K562 (cell line): Measurements from ENCODE around the gene SGK1. TPM values are rescaled to one million over a fixed set of nuclear protein-coding genes. Genes with fewer than 3 reads are reported as not detected.
A peak's percentile ranks its signal among the peaks of the same experiment; 100 is the strongest.

Experiments used
- ARID1B ChIP-seq: fragments of 450-650 bp; IDR thresholded peaks from 2 replicates; pipeline ENCODE4 v1.6.1; 2016; ENCODE audit warnings: antibody characterized with exemption, mild to moderate bottlenecking, inconsistent platforms
- CXXC5 ChIP-seq: fragments of 250-450 bp; sonication (Bioruptor Pico); IDR thresholded peaks from 2 replicates; pipeline ENCODE4 v1.8.0; 2022; ENCODE audit warnings: inconsistent platforms, mild to moderate bottlenecking, moderate library complexity
- ESRRA ChIP-seq: fragments of 450-650 bp; IDR thresholded peaks from 2 replicates; pipeline ENCODE4 v1.6.1; 2014; ENCODE audit warnings: low read depth, mild to moderate bottlenecking, moderate library complexity, borderline replicate concordance
- FOXA1 ChIP-seq: fragments of 450-650 bp; IDR thresholded peaks from 2 replicates; pipeline ENCODE4 v1.6.1; 2016; ENCODE audit warnings: mild to moderate bottlenecking, borderline replicate concordance
- MYC ChIP-seq, 2 experiments: fragments of 250-450 bp in 1 of 2; sonication (Bioruptor Pico) in 1 of 2; IDR thresholded peaks; 2 replicates each; pipeline versions ENCODE4 v1.5.1 to v1.6.1; 2012 to 2021; ENCODE audit warnings: low read depth in 2 of 2, borderline replicate concordance in 1 of 2, improper control_type of control experiment in 1 of 2, low read length in 1 of 2, mild to moderate bottlenecking in 1 of 2, moderate library complexity in 1 of 2
- NFE2 ChIP-seq: IDR thresholded peaks from 2 replicates; pipeline ENCODE4 v1.6.1; 2014; ENCODE audit warnings: antibody characterized with exemption, low read depth
- PPARD ChIP-seq: fragments of 250-450 bp; sonication (Bioruptor Pico); IDR thresholded peaks from 2 replicates; pipeline ENCODE4 v1.8.0; 2022; ENCODE audit warnings: inconsistent platforms, mild to moderate bottlenecking, moderate library complexity
- SRSF1 ChIP-seq: fragments of 200-400 bp; formaldehyde crosslinking; IDR thresholded peaks from 2 replicates; pipeline ENCODE4 v1.6.1; 2017; ENCODE audit warnings: mild to moderate bottlenecking, low read depth, low read length, moderate library complexity
- TEAD4 ChIP-seq, 2 experiments: sonication (generic) in 1 of 2; formaldehyde crosslinking in 1 of 2; IDR thresholded peaks; 2 replicates each; pipeline versions ENCODE4 v1.6.1 to v1.8.0; 2012 to 2022; ENCODE audit warnings: borderline replicate concordance in 1 of 2, inconsistent platforms in 1 of 2, low read length in 1 of 2, mild to moderate bottlenecking in 1 of 2, missing genetic modification reagents in 1 of 2
- ZEB2 ChIP-seq: fragments of 450-650 bp; IDR thresholded peaks from 2 replicates; pipeline ENCODE4 v1.6.1; 2016
- ZNF143 ChIP-seq: sonication (generic); formaldehyde crosslinking; IDR thresholded peaks from 2 replicates; pipeline ENCODE4 v1.9.0; 2022; ENCODE audit warnings: mild to moderate bottlenecking, missing genetic modification reagents
- ZNF77 ChIP-seq: fragments of 250-450 bp; sonication (Bioruptor Pico); IDR thresholded peaks from 2 replicates; pipeline ENCODE4 v1.5.0; 2020
- polyA plus RNA-seq, 8 experiments: library from polyadenylated mRNA; depleted of rRNA in 4 of 8; stranded (reverse) in 5 of 8; unstranded in 3 of 8; fragments of >200 nt; fragmentation: Nextera tagmentation in 2 of 8; fragmentation: Illumina TruSeq in 1 of 8; extraction: Ambion mirVana in 2 of 8; extraction: Trizol in 1 of 8; gene quantifications; 2 replicates each; pipeline versions ENCODE4 v1.2.1 to v1.2.3, GENCODE V29; 2011 to 2014; ENCODE audit warnings: inconsistent platforms in 1 of 8, missing spikeins in 1 of 8
- total RNA-seq, 7 experiments: library from RNA; depleted of rRNA in 6 of 7; stranded (reverse); fragments of >200 nt in 6 of 7; fragmentation: Illumina TruSeq in 2 of 7; extraction: Trizol in 2 of 7; gene quantifications; 2 replicates each; pipeline versions ENCODE4 v1.2.1 to v1.2.3, GENCODE V29; 2011 to 2021; ENCODE audit warnings: low replicate concordance in 1 of 7
- TF ChIP-seq, protein P1 (sequence below): fragments of 250-450 bp; sonication (Bioruptor Pico); IDR thresholded peaks from 2 replicates; pipeline ENCODE4 v1.5.0; 2022; ENCODE audit warnings: mild to moderate bottlenecking
- TF ChIP-seq, protein P2 (sequence below), 2 experiments: fragments of 200-800 bp in 1 of 2; sonication (Bioruptor generic) in 1 of 2; sonication (generic) in 1 of 2; formaldehyde crosslinking in 1 of 2; IDR thresholded peaks in 1 of 2; conservative IDR thresholded peaks in 1 of 2; 2 replicates each; pipeline versions ENCODE4 v1.5.0 to v1.6.1; 2016 to 2020; ENCODE audit warnings: missing compliant biosample characterization in 1 of 2, missing genetic modification characterization in 1 of 2, missing genetic modification reagents in 1 of 2
- TF ChIP-seq, protein P3 (sequence below): fragments of 250-450 bp; sonication (Bioruptor Pico); IDR thresholded peaks from 2 replicates; pipeline ENCODE4 v1.4.0; 2020; ENCODE audit warnings: mild to moderate bottlenecking, moderate library complexity, borderline replicate concordance
- TF ChIP-seq, protein P4 (sequence below): IDR thresholded peaks from 2 replicates; pipeline ENCODE4 v1.6.1; 2014; ENCODE audit warnings: antibody characterized with exemption
- TF ChIP-seq, protein P5 (sequence below): fragments of 450-650 bp; IDR thresholded peaks from 2 replicates; pipeline ENCODE4 v1.6.1; 2016

SGK1 gene
- total and polyA plus RNA-seq, 9 of the 15 experiments (the other 6 are each of a cell fraction or from before 2014, with no cell fraction given) = 3.5 to 7.2 (median 3.9) TPM

DNA sequence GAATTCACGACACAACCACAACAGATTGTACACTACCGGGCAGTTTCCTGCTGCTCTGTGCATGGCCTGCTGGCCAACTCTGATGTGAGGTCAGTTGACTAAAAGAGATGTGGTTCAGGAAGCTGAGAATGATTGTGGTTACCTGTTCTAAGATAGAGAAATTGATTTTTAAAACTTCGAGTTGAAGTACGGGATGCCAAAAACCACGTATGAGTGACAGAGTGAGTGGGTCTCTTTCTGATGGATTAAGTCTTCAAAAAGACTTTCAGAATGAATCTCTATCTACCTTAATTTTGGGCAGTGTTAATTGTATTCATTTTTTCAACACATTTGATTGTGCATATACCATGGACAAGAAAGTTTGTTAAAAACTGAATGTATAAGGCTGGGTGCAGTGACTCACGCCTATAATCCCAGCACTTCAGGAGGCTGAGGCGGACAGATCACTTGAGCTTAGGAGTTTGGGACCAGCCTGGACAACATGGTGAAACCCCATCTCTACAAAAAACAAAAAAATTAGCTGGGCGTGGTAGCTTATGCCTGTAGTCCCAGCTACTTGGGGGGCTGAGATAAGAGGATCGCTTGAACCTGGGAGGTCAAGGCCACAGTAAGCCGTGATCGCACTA lies 121.2 kb downstream of the SGK1 start (continued):
- TF ChIP-seq FOXA1 = no peak
- TF ChIP-seq TEAD4 (IDR thresholded peaks at IDR 0.05; ENCODE audit: low read length) = peak; percentile 82
- TF ChIP-seq TEAD4 (CRISPR knock-in tag; IDR thresholded peaks at IDR 0.05; ENCODE audit: borderline replicate concordance) = no peak
- TF ChIP-seq CXXC5 (CRISPR knock-in tag) = peak; percentile 43; the same call in 1 of the 2 replicates
- TF ChIP-seq, protein P1, sequence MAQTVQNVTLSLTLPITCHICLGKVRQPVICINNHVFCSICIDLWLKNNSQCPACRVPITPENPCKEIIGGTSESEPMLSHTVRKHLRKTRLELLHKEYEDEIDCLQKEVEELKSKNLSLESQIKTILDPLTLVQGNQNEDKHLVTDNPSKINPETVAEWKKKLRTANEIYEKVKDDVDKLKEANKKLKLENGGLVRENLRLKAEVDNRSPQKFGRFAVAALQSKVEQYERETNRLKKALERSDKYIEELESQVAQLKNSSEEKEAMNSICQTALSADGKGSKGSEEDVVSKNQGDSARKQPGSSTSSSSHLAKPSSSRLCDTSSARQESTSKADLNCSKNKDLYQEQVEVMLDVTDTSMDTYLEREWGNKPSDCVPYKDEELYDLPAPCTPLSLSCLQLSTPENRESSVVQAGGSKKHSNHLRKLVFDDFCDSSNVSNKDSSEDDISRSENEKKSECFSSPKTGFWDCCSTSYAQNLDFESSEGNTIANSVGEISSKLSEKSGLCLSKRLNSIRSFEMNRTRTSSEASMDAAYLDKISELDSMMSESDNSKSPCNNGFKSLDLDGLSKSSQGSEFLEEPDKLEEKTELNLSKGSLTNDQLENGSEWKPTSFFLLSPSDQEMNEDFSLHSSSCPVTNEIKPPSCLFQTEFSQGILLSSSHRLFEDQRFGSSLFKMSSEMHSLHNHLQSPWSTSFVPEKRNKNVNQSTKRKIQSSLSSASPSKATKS (CRISPR knock-in tag) = no peak
- no peak for TF ChIP-seq ZNF77 (CRISPR knock-in tag)
- TF ChIP-seq MYC (IDR thresholded peaks at IDR 0.05; ENCODE audit: low read depth, low read length) = no peak
- no peak for TF ChIP-seq MYC (CRISPR knock-in tag; IDR thresholded peaks at IDR 0.05; ENCODE audit: borderline replicate concordance, low read depth)
- TF ChIP-seq ZEB2 = peak; percentile 48; the same call in 1 of the 2 replicates
- TF ChIP-seq, protein P2, sequence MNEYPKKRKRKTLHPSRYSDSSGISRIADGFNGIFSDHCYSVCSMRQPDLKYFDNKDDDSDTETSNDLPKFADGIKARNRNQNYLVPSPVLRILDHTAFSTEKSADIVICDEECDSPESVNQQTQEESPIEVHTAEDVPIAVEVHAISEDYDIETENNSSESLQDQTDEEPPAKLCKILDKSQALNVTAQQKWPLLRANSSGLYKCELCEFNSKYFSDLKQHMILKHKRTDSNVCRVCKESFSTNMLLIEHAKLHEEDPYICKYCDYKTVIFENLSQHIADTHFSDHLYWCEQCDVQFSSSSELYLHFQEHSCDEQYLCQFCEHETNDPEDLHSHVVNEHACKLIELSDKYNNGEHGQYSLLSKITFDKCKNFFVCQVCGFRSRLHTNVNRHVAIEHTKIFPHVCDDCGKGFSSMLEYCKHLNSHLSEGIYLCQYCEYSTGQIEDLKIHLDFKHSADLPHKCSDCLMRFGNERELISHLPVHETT (CRISPR knock-in tag; conservative IDR thresholded peaks at IDR 0.05 in 1 of 2, IDR thresholded peaks at IDR 0.05 in 1 of 2) = peak in 1 of 2 experiments; percentile 51; a peak in 1 of 4 replicates
- TF ChIP-seq ARID1B = peak; percentile 80
- TF ChIP-seq, protein P3, sequence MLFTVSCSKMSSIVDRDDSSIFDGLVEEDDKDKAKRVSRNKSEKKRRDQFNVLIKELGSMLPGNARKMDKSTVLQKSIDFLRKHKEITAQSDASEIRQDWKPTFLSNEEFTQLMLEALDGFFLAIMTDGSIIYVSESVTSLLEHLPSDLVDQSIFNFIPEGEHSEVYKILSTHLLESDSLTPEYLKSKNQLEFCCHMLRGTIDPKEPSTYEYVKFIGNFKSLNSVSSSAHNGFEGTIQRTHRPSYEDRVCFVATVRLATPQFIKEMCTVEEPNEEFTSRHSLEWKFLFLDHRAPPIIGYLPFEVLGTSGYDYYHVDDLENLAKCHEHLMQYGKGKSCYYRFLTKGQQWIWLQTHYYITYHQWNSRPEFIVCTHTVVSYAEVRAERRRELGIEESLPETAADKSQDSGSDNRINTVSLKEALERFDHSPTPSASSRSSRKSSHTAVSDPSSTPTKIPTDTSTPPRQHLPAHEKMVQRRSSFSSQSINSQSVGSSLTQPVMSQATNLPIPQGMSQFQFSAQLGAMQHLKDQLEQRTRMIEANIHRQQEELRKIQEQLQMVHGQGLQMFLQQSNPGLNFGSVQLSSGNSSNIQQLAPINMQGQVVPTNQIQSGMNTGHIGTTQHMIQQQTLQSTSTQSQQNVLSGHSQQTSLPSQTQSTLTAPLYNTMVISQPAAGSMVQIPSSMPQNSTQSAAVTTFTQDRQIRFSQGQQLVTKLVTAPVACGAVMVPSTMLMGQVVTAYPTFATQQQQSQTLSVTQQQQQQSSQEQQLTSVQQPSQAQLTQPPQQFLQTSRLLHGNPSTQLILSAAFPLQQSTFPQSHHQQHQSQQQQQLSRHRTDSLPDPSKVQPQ (CRISPR knock-in tag) = no peak
- TF ChIP-seq ESRRA = peak; percentile 60; the same call in 1 of the 2 replicates
- no peak for TF ChIP-seq SRSF1
- TF ChIP-seq, protein P4, sequence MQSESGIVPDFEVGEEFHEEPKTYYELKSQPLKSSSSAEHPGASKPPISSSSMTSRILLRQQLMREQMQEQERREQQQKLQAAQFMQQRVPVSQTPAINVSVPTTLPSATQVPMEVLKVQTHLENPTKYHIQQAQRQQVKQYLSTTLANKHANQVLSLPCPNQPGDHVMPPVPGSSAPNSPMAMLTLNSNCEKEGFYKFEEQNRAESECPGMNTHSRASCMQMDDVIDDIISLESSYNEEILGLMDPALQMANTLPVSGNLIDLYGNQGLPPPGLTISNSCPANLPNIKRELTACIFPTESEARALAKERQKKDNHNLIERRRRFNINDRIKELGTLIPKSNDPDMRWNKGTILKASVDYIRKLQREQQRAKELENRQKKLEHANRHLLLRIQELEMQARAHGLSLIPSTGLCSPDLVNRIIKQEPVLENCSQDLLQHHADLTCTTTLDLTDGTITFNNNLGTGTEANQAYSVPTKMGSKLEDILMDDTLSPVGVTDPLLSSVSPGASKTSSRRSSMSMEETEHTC = no peak
- no peak for TF ChIP-seq ZNF143 (CRISPR knock-in tag)
- no peak for TF ChIP-seq PPARD
- TF ChIP-seq, protein P5, sequence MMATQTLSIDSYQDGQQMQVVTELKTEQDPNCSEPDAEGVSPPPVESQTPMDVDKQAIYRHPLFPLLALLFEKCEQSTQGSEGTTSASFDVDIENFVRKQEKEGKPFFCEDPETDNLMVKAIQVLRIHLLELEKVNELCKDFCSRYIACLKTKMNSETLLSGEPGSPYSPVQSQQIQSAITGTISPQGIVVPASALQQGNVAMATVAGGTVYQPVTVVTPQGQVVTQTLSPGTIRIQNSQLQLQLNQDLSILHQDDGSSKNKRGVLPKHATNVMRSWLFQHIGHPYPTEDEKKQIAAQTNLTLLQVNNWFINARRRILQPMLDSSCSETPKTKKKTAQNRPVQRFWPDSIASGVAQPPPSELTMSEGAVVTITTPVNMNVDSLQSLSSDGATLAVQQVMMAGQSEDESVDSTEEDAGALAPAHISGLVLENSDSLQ = peak; percentile 80
- TF ChIP-seq NFE2 = peak; percentile 21
